Transverse colon (tissue), 3 donors: Measurements from ENCODE around the gene YRDC.

Source experiments
- CTCF ChIP-seq, 5 experiments: fragments of 200-600 bp in 3 of 5; fragments of 450-650 bp in 2 of 5; sonication (generic) in 3 of 5; IDR thresholded peaks; 1 replicate in 2 of 5; 2 replicates in 3 of 5; pipeline ENCODE4 v1.5.1; 2016 to 2017; ENCODE audit warnings: antibody characterized with exemption in 5 of 5, inconsistent platforms in 3 of 5, mild to moderate bottlenecking in 2 of 5, moderate library complexity in 1 of 5
- EP300 ChIP-seq: sonication (generic); formaldehyde crosslinking; IDR thresholded peaks from one replicate; pipeline ENCODE4 v1.6.1; 2017; ENCODE audit warnings: antibody characterized with exemption, low read depth
- POLR2A ChIP-seq: fragments of 450-650 bp; IDR thresholded peaks from one replicate; pipeline ENCODE4 v1.6.1; 2016; ENCODE audit warnings: antibody characterized with exemption, mild to moderate bottlenecking, moderate library complexity

- TF ChIP-seq CTCF (IDR thresholded peaks at IDR 0.05): no peak
- TF ChIP-seq POLR2A: no peak
- no peak for TF ChIP-seq EP300
Observed at GRCh38 chr1:37765916-37766664, 41.9 kb downstream of the YRDC start.
